Measurements from ENCODE around the gene ENTPD2. TPM values are rescaled to one million over a fixed set of nuclear protein-coding genes. Genes with fewer than 3 reads are reported as not detected.

The ENTPD2 gene
- total and polyA plus RNA-seq, 4 experiments from 2014 or later, result not detected

DNA sequence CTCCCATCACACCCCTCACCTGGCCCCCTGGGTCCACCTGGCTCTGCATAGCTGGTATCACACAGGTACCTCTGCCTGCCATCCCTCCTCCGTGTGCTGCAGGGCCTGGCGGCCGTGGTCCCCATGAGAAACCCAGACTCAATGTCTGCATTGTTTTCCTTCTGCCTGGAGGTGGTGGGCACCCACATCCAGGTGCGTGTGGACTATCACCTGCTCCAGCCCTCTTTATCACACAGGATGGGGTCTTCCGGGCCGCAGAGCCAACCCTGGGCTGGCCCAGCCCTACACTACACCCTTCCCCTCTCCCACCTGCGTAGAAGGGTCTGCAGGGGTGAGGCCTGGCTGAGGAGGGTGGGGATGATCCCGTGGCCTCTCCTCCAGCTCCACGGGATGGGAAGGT lies 14.9 kb downstream of the ENTPD2 start:
- CTCF ChIA-PET (ENCODE audit: partially characterized antibody), result interaction anchor here (1.8 to 2.5 kb wide), 2 partner anchors 8 to 10 kb away, joined by 4 to 10 read pairs; partner anchors contain the start of gene ABCA2

DNA sequence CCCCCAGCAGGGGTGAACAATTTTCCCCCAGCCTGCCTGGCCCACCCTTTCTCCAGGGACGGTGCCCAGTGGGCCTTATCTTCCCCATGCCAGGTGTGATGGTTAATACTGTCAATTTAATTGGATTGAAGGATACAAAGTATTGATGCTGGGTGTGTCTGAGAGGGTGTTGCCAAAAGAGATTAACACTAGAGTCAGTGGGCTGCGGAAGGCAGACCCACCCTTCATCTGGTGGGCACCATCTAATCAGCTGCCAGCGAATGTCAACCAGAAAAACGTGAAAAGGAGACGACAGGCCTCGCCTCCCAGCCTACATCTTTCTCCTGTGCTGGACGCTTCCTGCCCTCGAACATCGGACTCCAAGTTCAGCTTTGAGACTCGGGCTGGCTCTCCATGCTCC lies 16.4 kb downstream of the ENTPD2 start:
- ChIA-PET CTCF (ENCODE audit: partially characterized antibody) (interaction anchor here (0.9 to 4.3 kb wide), 7 partner anchors 8 to 250 kb away, joined by 3 to 84 read pairs (median 10); partner anchors contain the start of genes ABCA2, CLIC3 and NPDC1), POLR2A (ENCODE audit: partially characterized antibody) (interaction anchor here (0.6 to 1.5 kb wide), 2 partner anchors 9 to 11 kb away, joined by 3 to 4 read pairs; partner anchors contain the start of gene NPDC1)
- Mint-ChIP-seq H3K36me3 (no peaks in the 10 kb centered on the region), H3K4me1 (peaks cover 10 to 26% (median 18%) of the 10 kb centered on the region in 4 donors), H3K27ac (no peak overlapping the region), H3K9me3 (no peaks in the 10 kb centered on the region), H3K27me3 (no peaks in the 10 kb centered on the region), H3K4me3 (no peak overlapping the region)
- Histone ChIP-seq H3K9me3 (ENCODE audit: control insufficient read depth in 1 of 2, low read length in 2 of 2) (no peaks in the 10 kb centered on the region), H3K4me1 (ENCODE audit: insufficient read depth, low read length) (peaks cover 27% of the 10 kb centered on the region), H3K27me3 (ENCODE audit: insufficient read depth, low read length) (no peaks in the 10 kb centered on the region), H3K4me3 (ENCODE audit: low read length in 2 of 2) (no peak overlapping the region), H3K27ac (ENCODE audit: low read depth, low read length) (no peak overlapping the region), H3K36me3 (ENCODE audit: insufficient read depth, low read length) (no peaks in the 10 kb centered on the region)
- intact Hi-C loops (cut with micrococcal nuclease), result no loop called here
- no peak for DNase-seq

More for the DNA sequence above, 14.9 kb downstream of the ENTPD2 start:
- H3K27ac Mint-ChIP-seq, result peak overlapping the region in 1 of 7 donors; percentile 48
- H3K27me3 Mint-ChIP-seq, result no peaks in the 10 kb centered on the region
- Histone ChIP-seq H3K4me3 (ENCODE audit: low read length in 2 of 2) (no peak overlapping the region), H3K9me3 (ENCODE audit: control insufficient read depth in 1 of 2, low read length in 2 of 2) (no peaks in the 10 kb centered on the region), H3K27me3 (ENCODE audit: insufficient read depth, low read length) (no peaks in the 10 kb centered on the region), H3K4me1 (ENCODE audit: insufficient read depth, low read length) (peaks cover 22% of the 10 kb centered on the region), H3K36me3 (ENCODE audit: insufficient read depth, low read length) (no peaks in the 10 kb centered on the region), H3K27ac (ENCODE audit: low read depth, low read length) (no peak overlapping the region)
- peaks cover 7 to 12% (median 9%) of the 10 kb centered on the region in 4 donors for H3K4me1 Mint-ChIP-seq
- DNase-seq, result no peak
- H3K4me3 Mint-ChIP-seq, result no peak overlapping the region
- no peaks in the 10 kb centered on the region for H3K9me3 Mint-ChIP-seq
- POLR2A ChIA-PET (ENCODE audit: partially characterized antibody), result no interaction called here
- H3K36me3 Mint-ChIP-seq, result no peaks in the 10 kb centered on the region
- intact Hi-C loops (cut with micrococcal nuclease), result no loop called here

DNA sequence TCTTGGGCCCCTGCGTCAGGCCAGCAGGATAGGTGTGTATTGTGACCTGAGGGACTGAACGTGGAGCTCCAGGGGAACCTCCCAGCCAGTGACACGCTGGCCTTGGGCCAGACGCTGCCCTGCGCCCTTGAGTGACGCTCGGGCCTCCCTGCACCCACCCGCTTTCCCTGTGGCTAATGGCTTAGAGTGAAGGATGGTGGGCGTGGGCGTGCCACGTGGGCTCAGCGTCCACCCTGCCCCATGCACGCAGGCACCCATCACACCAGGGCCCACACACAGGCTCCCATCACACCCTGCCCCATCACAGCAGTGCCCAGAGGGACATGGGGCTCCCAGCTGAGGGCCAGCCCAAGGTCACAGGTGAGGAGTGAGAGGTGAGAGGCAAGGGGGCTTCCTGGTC lies 16.8 kb downstream of the ENTPD2 start:
- H3K4me1 Mint-ChIP-seq, result peaks cover 12 to 31% (median 21%) of the 10 kb centered on the region in 4 donors
- H3K4me1 ChIP-seq (ENCODE audit: insufficient read depth, low read length), result peaks cover 31% of the 10 kb centered on the region
- H3K4me3 Mint-ChIP-seq, result no peak overlapping the region
- H3K4me3 ChIP-seq (ENCODE audit: low read length in 2 of 2), result no peak overlapping the region
- CTCF ChIA-PET (ENCODE audit: partially characterized antibody), result interaction anchor here (1.2 to 4.3 kb wide), 7 partner anchors 8 to 259 kb away, joined by 3 to 84 read pairs (median 22); partner anchors contain the start of genes ABCA2, CLIC3 and NPDC1
- no peaks in the 10 kb centered on the region for H3K36me3 Mint-ChIP-seq
- H3K27ac Mint-ChIP-seq, result no peak overlapping the region
- intact Hi-C loops (cut with micrococcal nuclease), result no loop called here
- no peaks in the 10 kb centered on the region for H3K9me3 Mint-ChIP-seq
- no peaks in the 10 kb centered on the region for H3K27me3 Mint-ChIP-seq
- no peaks in the 10 kb centered on the region for H3K9me3 ChIP-seq (ENCODE audit: control insufficient read depth in 1 of 2, low read length in 2 of 2)
- H3K36me3 ChIP-seq (ENCODE audit: insufficient read depth, low read length), result no peaks in the 10 kb centered on the region
- H3K27ac ChIP-seq (ENCODE audit: low read depth, low read length), result no peak overlapping the region
- no peaks in the 10 kb centered on the region for H3K27me3 ChIP-seq (ENCODE audit: insufficient read depth, low read length)
- no peak for DNase-seq
- POLR2A ChIA-PET (ENCODE audit: partially characterized antibody), result interaction anchor here (0.6 to 2.6 kb wide), 3 partner anchors 10 to 15 kb away, joined by 3 to 10 read pairs (median 4); partner anchors contain the start of gene NPDC1

DNA sequence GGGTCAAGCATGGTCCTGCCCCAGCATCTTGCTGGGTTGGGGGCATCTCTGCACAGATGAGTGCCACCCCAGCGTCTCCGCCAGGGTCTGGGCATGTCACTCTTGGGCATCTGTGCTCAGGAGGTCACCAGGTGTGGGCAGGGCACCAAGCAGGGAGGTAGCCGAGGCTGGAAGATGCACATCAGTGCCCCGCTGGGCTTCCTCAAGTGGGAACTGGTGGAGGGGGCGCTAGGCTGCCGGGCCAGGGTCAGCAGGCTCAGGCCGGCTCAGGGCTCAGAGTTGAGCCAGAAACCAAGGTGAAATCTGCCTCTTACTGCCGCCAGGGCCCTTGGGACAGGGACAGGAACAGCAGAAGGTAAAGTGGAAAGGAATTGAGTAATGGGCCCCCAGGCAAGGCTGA lies 17.9 kb downstream of the ENTPD2 start:
- no peaks in the 10 kb centered on the region for H3K27me3 ChIP-seq (ENCODE audit: insufficient read depth, low read length)
- H3K36me3 ChIP-seq (ENCODE audit: insufficient read depth, low read length), result no peaks in the 10 kb centered on the region
- no peak overlapping the region for H3K4me3 ChIP-seq (ENCODE audit: low read length in 2 of 2)
- H3K4me3 Mint-ChIP-seq, result no peak overlapping the region
- no peak overlapping the region for H3K27ac ChIP-seq (ENCODE audit: low read depth, low read length)
- H3K36me3 Mint-ChIP-seq, result peaks cover 0 to 2% of the 10 kb centered on the region in 2 donors
- peaks cover 42% of the 10 kb centered on the region for H3K4me1 ChIP-seq (ENCODE audit: insufficient read depth, low read length)
- no peaks in the 10 kb centered on the region for H3K27me3 Mint-ChIP-seq
- no peaks in the 10 kb centered on the region for H3K9me3 ChIP-seq (ENCODE audit: control insufficient read depth in 1 of 2, low read length in 2 of 2)
- peaks cover 16 to 38% (median 25%) of the 10 kb centered on the region in 4 donors for H3K4me1 Mint-ChIP-seq
- intact Hi-C loops (cut with micrococcal nuclease), result loop anchor here (1.0 kb wide), 3 partner anchors 87 to 249 kb away; partner anchors contain the start of gene AJM1
- CTCF ChIA-PET (ENCODE audit: partially characterized antibody), result interaction anchor here (0.7 to 4.3 kb wide), 33 partner anchors 8 to 267 kb away, joined by 3 to 84 read pairs (median 9); partner anchors contain the start of genes AJM1, C8G, CLIC3 and FBXW5
- H3K9me3 Mint-ChIP-seq, result no peaks in the 10 kb centered on the region
- no peak overlapping the region for H3K27ac Mint-ChIP-seq
- no peak for DNase-seq
- POLR2A ChIA-PET (ENCODE audit: partially characterized antibody), result interaction anchor here (0.8 to 2.6 kb wide), 15 partner anchors 8 to 248 kb away, joined by 3 to 25 read pairs (median 9); partner anchors contain the start of genes AJM1, CLIC3, PAXX and RABL6

DNA sequence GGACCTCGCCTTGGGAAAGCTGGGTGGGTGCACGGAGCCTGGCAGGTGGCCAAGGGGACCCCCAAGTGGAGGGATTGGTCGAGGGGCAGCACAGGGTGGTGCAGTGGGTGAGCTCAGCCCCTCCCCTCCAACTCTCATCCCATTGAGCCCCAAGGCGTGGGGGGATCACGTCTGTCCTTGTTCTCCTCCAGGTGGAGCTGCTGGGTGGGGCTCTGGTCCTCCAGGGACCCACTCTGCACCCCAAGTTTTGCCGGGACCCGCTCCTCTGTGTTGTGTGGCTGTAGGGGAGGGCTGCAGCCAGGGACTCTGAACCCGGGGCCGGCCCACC lies 18.4 kb downstream of the ENTPD2 start:
- peaks cover 47% of the 10 kb centered on the region for H3K4me1 ChIP-seq (ENCODE audit: insufficient read depth, low read length)
- no peaks in the 10 kb centered on the region for H3K27me3 Mint-ChIP-seq
- H3K27me3 ChIP-seq (ENCODE audit: insufficient read depth, low read length), result no peaks in the 10 kb centered on the region
- H3K27ac Mint-ChIP-seq, result peak overlapping the region in 4 of 7 donors; percentile 19 to 84 (median 58)
- peaks cover 20 to 42% (median 30%) of the 10 kb centered on the region in 4 donors for H3K4me1 Mint-ChIP-seq
- H3K36me3 Mint-ChIP-seq, result peaks cover 0 to 5% of the 10 kb centered on the region in 2 donors
- no peak for DNase-seq
- H3K36me3 ChIP-seq (ENCODE audit: insufficient read depth, low read length), result no peaks in the 10 kb centered on the region
- H3K9me3 ChIP-seq (ENCODE audit: control insufficient read depth in 1 of 2, low read length in 2 of 2), result no peaks in the 10 kb centered on the region
- H3K4me3 Mint-ChIP-seq, result peak overlapping the region in 3 of 8 donors; percentile 77 to 85 (median 83)
- ChIA-PET CTCF (ENCODE audit: partially characterized antibody) (interaction anchor here (0.7 to 4.3 kb wide), 42 partner anchors 9 to 275 kb away, joined by 3 to 84 read pairs (median 6); partner anchors contain the start of genes AJM1, C8G, CLIC3 and FBXW5), POLR2A (ENCODE audit: partially characterized antibody) (interaction anchor here (0.6 to 2.6 kb wide), 32 partner anchors 9 to 248 kb away, joined by 3 to 25 read pairs (median 6); partner anchors contain the start of genes AJM1, CLIC3, EDF1 and FBXW5)
- H3K27ac ChIP-seq (ENCODE audit: low read depth, low read length), result no peak overlapping the region
- H3K4me3 ChIP-seq (ENCODE audit: low read length in 2 of 2), result no peak overlapping the region
- intact Hi-C loops (cut with micrococcal nuclease), result loop anchor here (1.0 kb wide), 3 partner anchors 86 to 248 kb away; partner anchors contain the start of gene AJM1
- no peaks in the 10 kb centered on the region for H3K9me3 Mint-ChIP-seq

DNA sequence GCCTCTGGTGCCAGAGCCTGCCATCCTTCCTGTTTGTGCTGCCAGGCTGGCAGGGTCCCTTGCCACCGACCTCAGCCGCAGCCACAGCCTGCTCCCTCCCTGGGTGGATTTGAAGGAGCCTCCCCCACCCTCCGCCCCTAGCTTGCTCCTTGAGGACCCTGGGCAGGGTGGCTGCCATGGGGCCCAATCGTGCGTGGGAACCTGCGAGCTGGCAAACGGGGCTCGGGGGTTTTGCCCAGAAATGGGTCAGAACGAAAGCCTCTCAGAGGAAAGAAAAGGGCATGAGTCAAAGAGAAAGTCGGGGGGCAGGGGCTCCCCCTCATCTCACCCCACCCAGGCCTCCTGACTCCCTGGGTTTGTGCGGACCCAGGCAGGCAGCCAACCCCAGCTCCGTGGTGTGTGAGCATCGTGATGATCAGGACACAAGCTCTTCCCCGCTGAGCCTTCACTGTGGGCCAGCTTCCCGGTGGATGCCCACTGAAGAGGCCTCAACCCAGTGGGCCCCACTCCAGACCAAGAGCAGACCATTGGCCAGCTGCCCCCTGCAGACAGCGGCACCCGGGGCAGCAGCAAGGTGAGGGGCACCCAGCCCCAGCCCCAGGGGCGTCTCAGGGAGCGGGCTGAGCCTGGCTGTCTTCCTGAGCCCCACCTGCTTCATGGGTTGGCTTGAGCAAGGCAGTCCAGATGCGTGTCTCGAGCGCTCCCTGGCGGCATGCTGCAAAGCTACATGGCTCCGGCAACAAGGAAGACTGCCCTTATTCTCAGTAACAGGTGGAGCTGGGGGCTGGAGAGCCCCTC lies 19.0 kb downstream of the ENTPD2 start:
- Mint-ChIP-seq H3K36me3 (peaks cover 0 to 5% of the 10 kb centered on the region in 2 donors), H3K9me3 (no peaks in the 10 kb centered on the region), H3K4me1 (peaks cover 20 to 47% (median 33%) of the 10 kb centered on the region in 4 donors), H3K27me3 (no peaks in the 10 kb centered on the region), H3K4me3 (peak overlapping the region; percentile 73 to 85 (median 80)), H3K27ac (peak overlapping the region; percentile 69 to 91 (median 84))
- intact Hi-C loops (cut with micrococcal nuclease), result loop anchor here (1.0 kb wide), 3 partner anchors 86 to 248 kb away; partner anchors contain the start of gene AJM1
- Histone ChIP-seq H3K27me3 (ENCODE audit: insufficient read depth, low read length) (no peaks in the 10 kb centered on the region), H3K4me3 (ENCODE audit: low read length in 2 of 2) (peak overlapping the region; percentile 34 to 42), H3K36me3 (ENCODE audit: insufficient read depth, low read length) (no peaks in the 10 kb centered on the region), H3K4me1 (ENCODE audit: insufficient read depth, low read length) (peaks cover 52% of the 10 kb centered on the region), H3K9me3 (ENCODE audit: control insufficient read depth in 1 of 2, low read length in 2 of 2) (no peaks in the 10 kb centered on the region), H3K27ac (ENCODE audit: low read depth, low read length) (peak overlapping the region; percentile 60)
- ChIA-PET CTCF (ENCODE audit: partially characterized antibody) (interaction anchor here (0.6 to 4.3 kb wide), 46 partner anchors 9 to 275 kb away, joined by 3 to 84 read pairs (median 6); partner anchors contain the start of genes AJM1, C8G, CLIC3 and FBXW5), POLR2A (ENCODE audit: partially characterized antibody) (interaction anchor here (0.6 to 2.6 kb wide), 34 partner anchors 9 to 247 kb away, joined by 3 to 25 read pairs (median 6); partner anchors contain the start of genes AJM1, ANAPC2, CLIC3 and EDF1)
- peak; percentile 85 to 87 (median 85) for DNase-seq

Data from CD4-positive, alpha-beta memory T cell (primary cell).